ENCODE measurements around the gene KIAA1614. TPM values are rescaled to one million over a fixed set of nuclear protein-coding genes. Genes with fewer than 3 reads are reported as not detected.

Gene KIAA1614
- polyA plus RNA-seq, 1 of the 3 experiments (the other 2 are of a cell fraction): 1.1 TPM

DNA sequence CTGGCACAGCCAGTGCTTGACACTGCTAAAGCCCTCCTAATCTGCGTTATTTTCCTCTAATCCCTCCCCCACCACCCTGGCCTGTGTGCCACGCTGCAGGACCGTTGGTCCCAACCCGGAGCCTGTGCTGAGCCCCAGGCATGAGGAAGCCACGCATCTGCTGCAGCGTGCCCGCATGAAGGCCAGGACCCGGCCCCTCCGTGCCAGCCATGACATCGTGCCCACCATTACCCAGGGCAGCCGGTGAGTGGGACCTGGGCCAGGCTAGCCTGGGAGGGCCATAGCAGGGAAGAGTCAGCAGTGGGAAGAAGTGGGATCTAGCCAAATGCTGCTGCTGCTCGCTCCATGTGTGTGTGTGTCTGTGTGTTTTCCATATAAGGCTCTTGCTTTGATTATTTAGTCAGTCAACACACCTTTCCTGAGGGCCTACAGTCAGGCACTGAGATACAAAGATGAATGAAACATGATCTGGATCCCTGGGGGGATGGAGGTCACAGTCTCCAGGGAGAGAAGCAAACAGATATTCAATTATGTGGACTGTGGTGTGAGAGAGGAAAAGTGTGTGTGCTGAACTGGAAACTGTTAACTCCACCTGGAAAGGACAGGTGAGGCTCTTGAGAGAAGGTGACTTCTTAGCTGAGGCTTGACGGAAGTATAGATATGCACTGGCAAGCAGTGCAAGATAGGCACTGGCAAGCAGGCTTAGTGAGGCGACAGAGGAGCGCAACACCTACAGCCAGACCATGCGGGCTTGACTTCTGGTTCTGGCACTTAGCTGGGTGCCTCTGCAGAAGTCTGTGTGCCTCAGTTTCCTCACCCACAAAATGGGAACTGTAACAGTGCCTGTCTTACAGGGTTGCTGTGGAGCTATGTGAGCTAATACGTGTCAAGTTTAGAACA lies 15.9 kb downstream of the KIAA1614 start:
- Histone ChIP-seq H3K27ac (ENCODE audit: low read depth in 2 of 2, low read length in 1 of 2) (peak overlapping the region in 1 of 2 experiments; percentile 99; a peak in 2 of 4 replicates), H3K4me1 (ENCODE audit: control insufficient read depth in 1 of 2, insufficient read depth in 2 of 2, low read depth in 1 of 2, low read length in 1 of 2) (peaks cover 13 to 82% of the 10 kb centered on the region in 2 experiments; a peak in 3 of 4 replicates), H3K79me2 (ENCODE audit: insufficient read depth) (no peaks in the 10 kb centered on the region), H3K4me2 (no peak overlapping the region), H4K20me1 (ENCODE audit: insufficient read depth) (no peaks in the 10 kb centered on the region), H3K36me3 (replicated peaks in 1 of 2; ENCODE audit: control insufficient read depth in 1 of 2, insufficient read depth in 2 of 2, low read length in 1 of 2) (no peaks in the 10 kb centered on the region), H3K9me2 (no peaks in the 10 kb centered on the region), H3K9me3 (no peaks in the 10 kb centered on the region), H3F3A (replicated peaks; ENCODE audit: insufficient read depth) (no peaks in the 10 kb centered on the region), H3K4me3 (ENCODE audit: low read depth in 2 of 2, low read length in 1 of 2) (no peak overlapping the region), H3K9ac (no peak overlapping the region), H3K27me3 (ENCODE audit: insufficient read depth) (no peaks in the 10 kb centered on the region), H2AFZ (ENCODE audit: low read depth) (no peak overlapping the region)
- 74% methylated on average over 12 of the region's 17 CpGs for WGBS (ENCODE audit: low lambda C conversion rate)
- CTCF ChIA-PET: interaction anchor here (1.6 kb wide), 1 partner anchor 47 kb away, joined by 7 read pairs; no protein-coding TSS in a partner anchor
- TF ChIP-seq MXI1 (IDR thresholded peaks at IDR 0.05; ENCODE audit: low read depth, low read length) (0 out of 2 replicates have a peak, but pooled peaks have one; percentile 26), EP300 (IDR thresholded peaks at IDR 0.05; ENCODE audit: borderline replicate concordance in 1 of 2, low read depth in 1 of 2, low read length in 1 of 2) (peak in 1 of 2 experiments; percentile 4; a peak in 1 of 4 replicates)
- TF ChIP-seq, protein P1, sequence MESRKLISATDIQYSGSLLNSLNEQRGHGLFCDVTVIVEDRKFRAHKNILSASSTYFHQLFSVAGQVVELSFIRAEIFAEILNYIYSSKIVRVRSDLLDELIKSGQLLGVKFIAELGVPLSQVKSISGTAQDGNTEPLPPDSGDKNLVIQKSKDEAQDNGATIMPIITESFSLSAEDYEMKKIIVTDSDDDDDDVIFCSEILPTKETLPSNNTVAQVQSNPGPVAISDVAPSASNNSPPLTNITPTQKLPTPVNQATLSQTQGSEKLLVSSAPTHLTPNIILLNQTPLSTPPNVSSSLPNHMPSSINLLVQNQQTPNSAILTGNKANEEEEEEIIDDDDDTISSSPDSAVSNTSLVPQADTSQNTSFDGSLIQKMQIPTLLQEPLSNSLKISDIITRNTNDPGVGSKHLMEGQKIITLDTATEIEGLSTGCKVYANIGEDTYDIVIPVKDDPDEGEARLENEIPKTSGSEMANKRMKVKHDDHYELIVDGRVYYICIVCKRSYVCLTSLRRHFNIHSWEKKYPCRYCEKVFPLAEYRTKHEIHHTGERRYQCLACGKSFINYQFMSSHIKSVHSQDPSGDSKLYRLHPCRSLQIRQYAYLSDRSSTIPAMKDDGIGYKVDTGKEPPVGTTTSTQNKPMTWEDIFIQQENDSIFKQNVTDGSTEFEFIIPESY (IDR thresholded peaks at IDR 0.05; ENCODE audit: borderline replicate concordance, low read depth): no peak
- POLR2A ChIA-PET: interaction anchor here (1.2 to 2.3 kb wide), 5 partner anchors 168 to 1147 kb away, joined by 3 to 5 read pairs (median 3); no protein-coding TSS in a partner anchor
- DNase-seq: peak; percentile 58

DNA sequence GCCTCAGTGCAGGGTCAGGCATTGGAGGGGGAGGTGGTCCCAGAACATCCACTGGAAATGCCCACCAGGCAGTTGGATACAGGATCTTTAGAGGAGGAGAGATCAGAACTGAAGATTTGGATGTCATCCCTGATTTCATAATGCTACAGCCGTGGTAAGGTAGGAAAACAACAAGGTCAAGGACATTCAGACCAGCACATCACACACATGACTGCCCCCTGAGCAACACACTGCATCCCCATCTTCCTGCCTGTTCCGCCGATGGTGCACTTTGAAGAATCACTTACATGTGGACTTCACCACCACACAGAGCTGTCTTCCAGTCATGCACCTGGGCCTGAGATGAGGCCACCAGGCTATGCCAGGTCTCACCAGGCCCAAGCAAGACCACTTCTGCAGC lies 16.7 kb downstream of the KIAA1614 start:
- Histone ChIP-seq H4K20me1 (ENCODE audit: insufficient read depth) (no peaks in the 10 kb centered on the region), H3K27me3 (ENCODE audit: insufficient read depth) (no peaks in the 10 kb centered on the region), H3K27ac (ENCODE audit: low read depth in 2 of 2, low read length in 1 of 2) (peak overlapping the region in 1 of 2 experiments; percentile 99; a peak in 2 of 4 replicates), H3K79me2 (ENCODE audit: insufficient read depth) (no peaks in the 10 kb centered on the region), H3K4me3 (ENCODE audit: low read depth in 2 of 2, low read length in 1 of 2) (no peak overlapping the region), H3K9me2 (no peaks in the 10 kb centered on the region), H3F3A (replicated peaks; ENCODE audit: insufficient read depth) (no peaks in the 10 kb centered on the region), H2AFZ (ENCODE audit: low read depth) (no peak overlapping the region), H3K36me3 (replicated peaks in 1 of 2; ENCODE audit: control insufficient read depth in 1 of 2, insufficient read depth in 2 of 2, low read length in 1 of 2) (no peaks in the 10 kb centered on the region), H3K9ac (no peak overlapping the region), H3K9me3 (no peaks in the 10 kb centered on the region), H3K4me1 (ENCODE audit: control insufficient read depth in 1 of 2, insufficient read depth in 2 of 2, low read depth in 1 of 2, low read length in 1 of 2) (peaks cover 13 to 75% of the 10 kb centered on the region in 2 experiments; a peak in 3 of 4 replicates), H3K4me2 (no peak overlapping the region)
- ChIA-PET CTCF (interaction anchor here (1.6 to 2.3 kb wide), 2 partner anchors 48 to 212 kb away, joined by 7 to 9 read pairs; no protein-coding TSS in a partner anchor), POLR2A (interaction anchor here (1.5 kb wide), 1 partner anchor 176 kb away, joined by 3 read pairs; no protein-coding TSS in a partner anchor)
- WGBS (ENCODE audit: low lambda C conversion rate): 43% methylated on average over 1 of the region's 3 CpGs
- DNase-seq: no peak
- TF ChIP-seq ELF1 (IDR thresholded peaks at IDR 0.05) (no peak), GATA2 (CRISPR knock-in tag; IDR thresholded peaks at IDR 0.05) (no peak), FOSL2 (IDR thresholded peaks at IDR 0.05; ENCODE audit: borderline replicate concordance, low read depth) (no peak), FOXM1 (IDR thresholded peaks at IDR 0.05; ENCODE audit: low read depth) (no peak), TEAD4 (IDR thresholded peaks at IDR 0.05; ENCODE audit: borderline replicate concordance, insufficient read depth) (no peak), SIN3A (IDR thresholded peaks at IDR 0.05; ENCODE audit: borderline replicate concordance, low read depth, low read length) (no peak), GABPA (IDR thresholded peaks at IDR 0.05; ENCODE audit: low read depth) (no peak), FOXJ3 (CRISPR knock-in tag; IDR thresholded peaks at IDR 0.05) (no peak), RXRA (IDR thresholded peaks at IDR 0.05; ENCODE audit: borderline replicate concordance, low read depth) (no peak), POLR2AphosphoS5 (IDR thresholded peaks at IDR 0.05; ENCODE audit: low read depth, low read length) (no peak), MXI1 (IDR thresholded peaks at IDR 0.05; ENCODE audit: low read depth, low read length) (no peak), RFX5 (IDR thresholded peaks at IDR 0.05; ENCODE audit: low read length) (no peak), YY1 (IDR thresholded peaks at IDR 0.05; ENCODE audit: low read depth) (no peak)
- TF ChIP-seq, protein P2, sequence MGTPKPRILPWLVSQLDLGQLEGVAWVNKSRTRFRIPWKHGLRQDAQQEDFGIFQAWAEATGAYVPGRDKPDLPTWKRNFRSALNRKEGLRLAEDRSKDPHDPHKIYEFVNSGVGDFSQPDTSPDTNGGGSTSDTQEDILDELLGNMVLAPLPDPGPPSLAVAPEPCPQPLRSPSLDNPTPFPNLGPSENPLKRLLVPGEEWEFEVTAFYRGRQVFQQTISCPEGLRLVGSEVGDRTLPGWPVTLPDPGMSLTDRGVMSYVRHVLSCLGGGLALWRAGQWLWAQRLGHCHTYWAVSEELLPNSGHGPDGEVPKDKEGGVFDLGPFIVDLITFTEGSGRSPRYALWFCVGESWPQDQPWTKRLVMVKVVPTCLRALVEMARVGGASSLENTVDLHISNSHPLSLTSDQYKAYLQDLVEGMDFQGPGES (IDR thresholded peaks at IDR 0.05; ENCODE audit: low read depth, low read length): no peak
- TF ChIP-seq, protein P1 (IDR thresholded peaks at IDR 0.05; ENCODE audit: borderline replicate concordance, low read depth): no peak
- TF ChIP-seq, protein P3, sequence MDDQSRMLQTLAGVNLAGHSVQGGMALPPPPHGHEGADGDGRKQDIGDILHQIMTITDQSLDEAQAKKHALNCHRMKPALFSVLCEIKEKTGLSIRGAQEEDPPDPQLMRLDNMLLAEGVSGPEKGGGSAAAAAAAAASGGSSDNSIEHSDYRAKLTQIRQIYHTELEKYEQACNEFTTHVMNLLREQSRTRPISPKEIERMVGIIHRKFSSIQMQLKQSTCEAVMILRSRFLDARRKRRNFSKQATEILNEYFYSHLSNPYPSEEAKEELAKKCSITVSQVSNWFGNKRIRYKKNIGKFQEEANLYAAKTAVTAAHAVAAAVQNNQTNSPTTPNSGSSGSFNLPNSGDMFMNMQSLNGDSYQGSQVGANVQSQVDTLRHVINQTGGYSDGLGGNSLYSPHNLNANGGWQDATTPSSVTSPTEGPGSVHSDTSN (IDR thresholded peaks at IDR 0.05): no peak
- TF ChIP-seq, protein P4, sequence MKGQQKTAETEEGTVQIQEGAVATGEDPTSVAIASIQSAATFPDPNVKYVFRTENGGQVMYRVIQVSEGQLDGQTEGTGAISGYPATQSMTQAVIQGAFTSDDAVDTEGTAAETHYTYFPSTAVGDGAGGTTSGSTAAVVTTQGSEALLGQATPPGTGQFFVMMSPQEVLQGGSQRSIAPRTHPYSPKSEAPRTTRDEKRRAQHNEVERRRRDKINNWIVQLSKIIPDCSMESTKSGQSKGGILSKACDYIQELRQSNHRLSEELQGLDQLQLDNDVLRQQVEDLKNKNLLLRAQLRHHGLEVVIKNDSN (IDR thresholded peaks at IDR 0.05; ENCODE audit: borderline replicate concordance, low read depth): no peak
